Sigmoid colon (tissue), 7 donors: ENCODE data around the gene MOG. TPM values are rescaled to one million over a fixed set of nuclear protein-coding genes. Genes with fewer than 3 reads are reported as not detected.

ENCODE experiments used
- DNase-seq: peaks from one replicate; pipeline ENCODE4 v3.0.0-alpha.2; 2019
- H3K27ac ChIP-seq, 4 donors: fragments of 200-600 bp; sonication (generic); one replicate each; pipeline ENCODE4 v1.5.1; 2016 to 2019; ENCODE audit warnings: mild to moderate bottlenecking in 1 of 4
- H3K27me3 ChIP-seq, 3 donors: fragments of 200-600 bp; sonication (generic); one replicate each; pipeline ENCODE4 v1.5.1; 2019; ENCODE audit warnings: mild to moderate bottlenecking in 1 of 3
- H3K36me3 ChIP-seq, 4 donors: fragments of 200-600 bp; sonication (generic); one replicate each; pipeline ENCODE4 v1.5.1; 2016 to 2019
- H3K4me1 ChIP-seq, 4 donors: fragments of 200-600 bp; sonication (generic); one replicate each; pipeline ENCODE4 v1.5.1; 2017 to 2019
- H3K4me3 ChIP-seq, 4 donors: fragments of 200-600 bp; sonication (generic); one replicate each; pipeline ENCODE4 v1.5.1; 2017 to 2019; ENCODE audit warnings: mild to moderate bottlenecking in 2 of 4, moderate library complexity in 1 of 4
- H3K9me3 ChIP-seq, 4 donors: fragments of 200-600 bp in 3 of 4; sonication (generic) in 3 of 4; one replicate each; pipeline versions ENCODE4 v1.5.1 to v1.6.1; 2013 to 2019
- CTCF ChIP-seq, 4 experiments: fragments of 450-650 bp in 3 of 4; fragments of 200-600 bp in 1 of 4; IDR thresholded peaks; one replicate each; pipeline ENCODE4 v1.5.1; 2016 to 2019; ENCODE audit warnings: antibody characterized with exemption in 4 of 4, mild to moderate bottlenecking in 3 of 4, moderate library complexity in 2 of 4
- EP300 ChIP-seq, 4 donors: sonication (generic); formaldehyde crosslinking; IDR thresholded peaks; one replicate each; pipeline ENCODE4 v1.6.1; 2017; ENCODE audit warnings: antibody characterized with exemption in 4 of 4
- POLR2A ChIP-seq, 2 donors: fragments of 450-650 bp; IDR thresholded peaks; one replicate each; pipeline ENCODE4 v1.6.1; 2016; ENCODE audit warnings: antibody characterized with exemption in 2 of 2, mild to moderate bottlenecking in 2 of 2, moderate library complexity in 2 of 2
- POLR2AphosphoS5 ChIP-seq, 4 donors: sonication (generic); formaldehyde crosslinking; IDR thresholded peaks; one replicate each; pipeline ENCODE4 v1.6.1; 2017; ENCODE audit warnings: antibody characterized with exemption in 4 of 4
- whole genome bisulfite sequencing, 2 donors: extraction: QIAGEN DNeasy Blood & Tissue Kit; methylation state at CpG; one replicate each; pipeline ENCODE4 v1.1.7; 2013; 5-methylcytosine and 5-hydroxymethylcytosine counted together
- intact Hi-C: fragments of 100-400 bp; cut with DNase I; formaldehyde crosslinking; loops from one replicate; pipeline ENCODE4 v1.15.1; 2023
- polyA plus RNA-seq, 3 donors: library from polyadenylated mRNA; stranded (reverse); fragments of 200-250 nt; gene quantifications; one replicate each; pipeline ENCODE4 v1.2.3, GENCODE V29; 2013
- total RNA-seq, 4 donors: library from RNA; depleted of rRNA; stranded (reverse); fragments of >200 nt; gene quantifications; one replicate each; pipeline ENCODE4 v1.1.0, GENCODE V29; 2016
- donor health status: healthy with polysubstance abuse.
- donor health status: Bipolar disorder and iron deficiency.
- donor health status: healthy.

MOG gene
- total and polyA plus RNA-seq, 7 donors: 0.22 TPM; not detected in 6

- DNase-seq: peak; percentile 96
- WGBS, 2 donors: 1 to 2% methylated on average over 57 of the region's 57 CpGs
- Histone ChIP-seq H3K4me1 (peaks cover 0 to 36% (median 31%) of the 10 kb centered on the region in 4 donors), H3K36me3 (no peaks in the 10 kb centered on the region), H3K27ac (peak within 1 kb of the TSS; percentile 88 to 90 (median 89)), H3K4me3 (peak within 1 kb of the TSS; percentile 76 to 89 (median 79)), H3K27me3 (no peaks in the 10 kb centered on the region), H3K9me3 (no peaks in the 10 kb centered on the region)
- intact Hi-C loops: loop anchor here (2.0 to 5.0 kb wide), 2 partner anchors 18 to 114 kb away; no protein-coding TSS in a partner anchor
- TF ChIP-seq POLR2AphosphoS5 (IDR thresholded peaks at IDR 0.05) (peak; percentile 74 to 94 (median 82)), POLR2A (IDR thresholded peaks at IDR 0.05) (peak; percentile 4 to 74), CTCF (IDR thresholded peaks at IDR 0.05) (no peak)
Measured at GRCh38 chr6:29632789-29633533, 23.9 kb upstream of the MOG start, which contains the start of gene GABBR1. GABBR1 (minus strand) TSS chr6:29633183; CDS start chr6:29632385, 798 bp downstream.

- Histone ChIP-seq H3K36me3 (no peaks in the 10 kb centered on the region), H3K9me3 (no peaks in the 10 kb centered on the region), H3K27me3 (no peaks in the 10 kb centered on the region), H3K4me1 (peaks cover 0 to 31% (median 28%) of the 10 kb centered on the region in 4 donors), H3K27ac (peak overlapping the region; percentile 88 to 90 (median 89)), H3K4me3 (peak overlapping the region; percentile 76 to 89 (median 79))
- peak; percentile 66 for DNase-seq
- no peak for TF ChIP-seq POLR2AphosphoS5 (IDR thresholded peaks at IDR 0.05)
- no peak for TF ChIP-seq POLR2A (IDR thresholded peaks at IDR 0.05)
- no peak for TF ChIP-seq CTCF (IDR thresholded peaks at IDR 0.05)
- no peak for TF ChIP-seq EP300 (IDR thresholded peaks at IDR 0.05)
- WGBS, 2 donors: 6 to 11% methylated on average over 9 of the region's 9 CpGs
- intact Hi-C loops: loop anchor here (2.0 to 5.0 kb wide), 2 partner anchors 17 to 114 kb away; no protein-coding TSS in a partner anchor
Measured at GRCh38 chr6:29633534-29633905, 23.4 kb upstream of the MOG start.

- TF ChIP-seq EP300 (IDR thresholded peaks at IDR 0.05) (no peak), POLR2A (IDR thresholded peaks at IDR 0.05) (no peak), CTCF (IDR thresholded peaks at IDR 0.05) (no peak)
- 91 to 96% methylated on average over 9 of the region's 9 CpGs for WGBS, 2 donors
- H3K36me3 ChIP-seq: no peaks in the 10 kb centered on the region
- H3K4me3 ChIP-seq: no peak overlapping the region
- DNase-seq: no peak
- intact Hi-C loops: no loop called here
- no peaks in the 10 kb centered on the region for H3K27me3 ChIP-seq
- peaks cover 0 to 11% (median 7%) of the 10 kb centered on the region in 4 donors for H3K4me1 ChIP-seq
- no peaks in the 10 kb centered on the region for H3K9me3 ChIP-seq
- no peak overlapping the region for H3K27ac ChIP-seq
Measured at GRCh38 chr6:29637247-29637646, 19.6 kb upstream of the MOG start.

- Histone ChIP-seq H3K4me3 (no peak overlapping the region), H3K27ac (no peak overlapping the region), H3K27me3 (no peaks in the 10 kb centered on the region), H3K4me1 (no peaks in the 10 kb centered on the region), H3K36me3 (no peaks in the 10 kb centered on the region), H3K9me3 (no peaks in the 10 kb centered on the region)
- TF ChIP-seq POLR2AphosphoS5 (IDR thresholded peaks at IDR 0.05): no peak
- no peak for TF ChIP-seq CTCF (IDR thresholded peaks at IDR 0.05)
- no peak for TF ChIP-seq EP300 (IDR thresholded peaks at IDR 0.05)
- TF ChIP-seq POLR2A (IDR thresholded peaks at IDR 0.05): no peak
- DNase-seq: no peak
- WGBS, 2 donors: 11 to 29% methylated on average over 3 of the region's 3 CpGs
- intact Hi-C loops: no loop called here
Measured at GRCh38 chr6:29641430-29642148, 15.3 kb upstream of the MOG start.
